Left ventricle myocardium inferior (tissue), 1 donor: ENCODE data around the gene NCMAP. TPM values are rescaled to one million over a fixed set of nuclear protein-coding genes. Genes with fewer than 3 reads are reported as not detected.

ENCODE experiments used
- DNase-seq: peaks from one replicate; pipeline ENCODE4 v3.0.0-alpha.2; 2020
- H3K27ac ChIP-seq: fragments of 200-600 bp; replicated peaks from 2 replicates; pipeline ENCODE4 v1.8.0; 2021
- H3K27me3 ChIP-seq: fragments of 200-600 bp; 2 replicates; pipeline ENCODE4 v1.8.0; 2021; ENCODE audit warnings: low read depth
- H3K36me3 ChIP-seq: fragments of 200-600 bp; 2 replicates; pipeline ENCODE4 v1.8.0; 2021
- H3K4me1 ChIP-seq: fragments of 200-600 bp; 2 replicates; pipeline ENCODE4 v1.8.0; 2021
- H3K4me3 ChIP-seq: fragments of 200-600 bp; 2 replicates; pipeline ENCODE4 v1.8.0; 2021; ENCODE audit warnings: mild to moderate bottlenecking, moderate library complexity
- H3K9me3 ChIP-seq: fragments of 200-600 bp; replicated peaks from 2 replicates; pipeline ENCODE4 v1.8.0; 2021
- CTCF ChIP-seq: fragments of 200-600 bp; IDR thresholded peaks from 2 replicates; pipeline ENCODE4 v1.8.0; 2021; ENCODE audit warnings: antibody characterized with exemption, mild to moderate bottlenecking, borderline replicate concordance
- intact Hi-C: fragments of 100-400 bp; cut with micrococcal nuclease; formaldehyde crosslinking; loops from one replicate; pipeline ENCODE4 v1.11.0; 2022
- total RNA-seq: library from RNA; stranded (reverse); fragmentation: NEBNext Ultra II Directional; extraction: Animal tissue kit (Norgen Biotek cat#: 25700); gene quantifications from one replicate; pipeline ENCODE4 v1.2.1, GENCODE V29; 2021
- donor health status: DM: no; HTN: yes; CAD: no; lungs with severe emphysema.

Gene NCMAP
- total RNA-seq, 1 donor from 2014 or later = 0.11 TPM

GRCh38 chr1:24619376-24619775 is 63.5 kb downstream of the NCMAP start:
- no peaks in the 10 kb centered on the region for H3K9me3 ChIP-seq
- no peaks in the 10 kb centered on the region for H3K4me1 ChIP-seq
- no peak for DNase-seq
- intact Hi-C loops = no loop called here
- H3K36me3 ChIP-seq = no peaks in the 10 kb centered on the region
- no peak overlapping the region for H3K27ac ChIP-seq
- TF ChIP-seq CTCF = no peak
- H3K27me3 ChIP-seq = peaks cover 27% of the 10 kb centered on the region
- no peak overlapping the region for H3K4me3 ChIP-seq

GRCh38 chr1:24620678-24621077 is 64.8 kb downstream of the NCMAP start:
- H3K27ac ChIP-seq = no peak overlapping the region
- TF ChIP-seq CTCF = no peak
- no peaks in the 10 kb centered on the region for H3K4me1 ChIP-seq
- intact Hi-C loops = no loop called here
- peaks cover 32% of the 10 kb centered on the region for H3K27me3 ChIP-seq
- no peak for DNase-seq
- H3K36me3 ChIP-seq = no peaks in the 10 kb centered on the region
- no peak overlapping the region for H3K4me3 ChIP-seq
- no peaks in the 10 kb centered on the region for H3K9me3 ChIP-seq

- Histone ChIP-seq H3K27me3 (peaks cover 32% of the 10 kb centered on the region), H3K36me3 (no peaks in the 10 kb centered on the region), H3K4me3 (no peak overlapping the region), H3K27ac (no peak overlapping the region), H3K4me1 (no peaks in the 10 kb centered on the region), H3K9me3 (no peaks in the 10 kb centered on the region)
- intact Hi-C loops = no loop called here
- DNase-seq = no peak
- no peak for TF ChIP-seq CTCF
These were observed 65.2 kb downstream of the NCMAP start for GRCh38 chr1:24621121-24621520.

GRCh38 chr1:24622218-24622617 is 66.3 kb downstream of the NCMAP start:
- no peak for DNase-seq
- H3K27ac ChIP-seq = no peak overlapping the region
- peaks cover 29% of the 10 kb centered on the region for H3K27me3 ChIP-seq
- no peak overlapping the region for H3K4me3 ChIP-seq
- intact Hi-C loops = no loop called here
- no peak for TF ChIP-seq CTCF
- no peaks in the 10 kb centered on the region for H3K9me3 ChIP-seq
- H3K36me3 ChIP-seq = no peaks in the 10 kb centered on the region
- H3K4me1 ChIP-seq = no peaks in the 10 kb centered on the region

- DNase-seq = no peak
- Histone ChIP-seq H3K4me3 (no peak overlapping the region), H3K9me3 (no peaks in the 10 kb centered on the region), H3K36me3 (no peaks in the 10 kb centered on the region), H3K27me3 (peaks cover 25% of the 10 kb centered on the region), H3K4me1 (no peaks in the 10 kb centered on the region), H3K27ac (no peak overlapping the region)
- intact Hi-C loops = loop anchor here (10.0 kb wide), 1 partner anchor 88 kb away; no protein-coding TSS in a partner anchor
- TF ChIP-seq CTCF = no peak
These were observed 76.9 kb downstream of the NCMAP start for GRCh38 chr1:24632832-24633175.
